GM18868 (cell line): ENCODE results near the gene WIPF2.
A peak's percentile ranks its signal among the peaks of the same experiment; 100 is the strongest.

Experiments
- ATAC-seq: cut with Tn5 transposase; IDR thresholded peaks from one replicate; pipeline ENCODE4 v1.9.1; 2021; ENCODE audit warnings: mild to moderate bottlenecking, moderate library complexity; ENCODE audit not compliant: unreplicated experiment

WIPF2 gene

GRCh38 chr17:40218740-40219593 is at the start of gene WIPF2:
TSS of gene WIPF2 (plus strand) at chr17:40219304. CDS start at chr17:40256460, 37,156 bp downstream.
- peak; percentile 91 for ATAC-seq

GRCh38 chr17:40170325-40170724 is 48.8 kb upstream of the WIPF2 start:
- ATAC-seq = no peak

- ATAC-seq = no peak
Measured at GRCh38 chr17:40171750-40172149, 47.4 kb upstream of the WIPF2 start.

- ATAC-seq = no peak
Measured at GRCh38 chr17:40173091-40173777, 45.9 kb upstream of the WIPF2 start.

GRCh38 chr17:40173778-40174135 is 45.3 kb upstream of the WIPF2 start:
- no peak for ATAC-seq

- ATAC-seq = no peak
Measured at GRCh38 chr17:40174514-40174913, 44.6 kb upstream of the WIPF2 start.

- ATAC-seq = no peak
Measured at GRCh38 chr17:40175928-40176753, 43.0 kb upstream of the WIPF2 start.

- no peak for ATAC-seq
Measured at GRCh38 chr17:40176754-40177110, 42.4 kb upstream of the WIPF2 start.

GRCh38 chr17:40177275-40177874 is 41.7 kb upstream of the WIPF2 start, which contains the start of gene RAPGEFL1:
TSS of gene RAPGEFL1 (plus strand) at chr17:40177470. CDS start at chr17:40177862, 392 bp downstream.
- peak; percentile 51 for ATAC-seq

GRCh38 chr17:40178021-40178601 is 41.0 kb upstream of the WIPF2 start:
- no peak for ATAC-seq

GRCh38 chr17:40178660-40179059 is 40.4 kb upstream of the WIPF2 start:
- no peak for ATAC-seq

- no peak for ATAC-seq
Measured at GRCh38 chr17:40179923-40180659, 39.0 kb upstream of the WIPF2 start.

- no peak for ATAC-seq
Measured at GRCh38 chr17:40180694-40181093, 38.4 kb upstream of the WIPF2 start.

- no peak for ATAC-seq
Measured at GRCh38 chr17:40181205-40181604, 37.9 kb upstream of the WIPF2 start.

GRCh38 chr17:40182606-40183005 is 36.5 kb upstream of the WIPF2 start:
- ATAC-seq = no peak

GRCh38 chr17:40187238-40187637 is 31.9 kb upstream of the WIPF2 start:
- no peak for ATAC-seq

GRCh38 chr17:40188694-40189093 is 30.4 kb upstream of the WIPF2 start:
- no peak for ATAC-seq

GRCh38 chr17:40190197-40191021 is 28.7 kb upstream of the WIPF2 start:
- ATAC-seq = no peak
